C4-2B (cell line): ENCODE measurements around the gene IFITM5.

Experiments
- H3K27ac ChIP-seq: fragments of 450-650 bp; 2 replicates; pipeline ENCODE4 v1.5.1; 2017
- ZFX ChIP-seq: fragments of 450-650 bp; IDR thresholded peaks from 2 replicates; pipeline ENCODE4 v1.6.1; 2017
- TF ChIP-seq, protein P1 (sequence below): fragments of 450-650 bp; conservative IDR thresholded peaks from 2 replicates; pipeline ENCODE4 v1.5.1; 2017; ENCODE audit warnings: mild to moderate bottlenecking

Gene IFITM5

DNA sequence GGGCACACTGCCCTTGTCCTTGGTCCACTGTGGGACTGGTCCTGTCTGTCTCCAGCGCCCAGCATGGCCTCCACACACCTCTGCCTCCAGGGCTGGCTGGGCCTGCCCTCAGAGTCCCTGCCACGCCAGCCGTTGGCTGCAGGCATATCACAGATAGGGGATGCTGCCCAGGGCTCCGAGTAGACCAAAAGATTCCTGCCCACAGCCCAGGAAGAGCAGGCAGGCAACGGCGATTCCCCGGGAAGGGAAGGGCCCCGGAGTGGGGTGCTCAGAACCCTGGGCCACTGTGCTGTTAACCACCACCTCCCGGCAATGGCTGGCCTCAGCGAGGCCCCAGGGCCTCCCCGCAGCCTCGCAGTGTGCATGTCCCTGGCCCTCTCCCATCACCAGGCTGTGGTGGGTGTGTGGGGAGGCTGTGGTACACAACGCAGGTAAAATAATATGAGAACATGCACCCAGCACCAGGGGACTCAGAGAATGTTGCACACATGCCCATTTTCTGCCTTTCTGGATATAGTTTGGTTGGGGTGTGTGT is 2.2 kb downstream of the IFITM5 start:
- TF ChIP-seq ZFX, result no peak
- TF ChIP-seq, protein P1, sequence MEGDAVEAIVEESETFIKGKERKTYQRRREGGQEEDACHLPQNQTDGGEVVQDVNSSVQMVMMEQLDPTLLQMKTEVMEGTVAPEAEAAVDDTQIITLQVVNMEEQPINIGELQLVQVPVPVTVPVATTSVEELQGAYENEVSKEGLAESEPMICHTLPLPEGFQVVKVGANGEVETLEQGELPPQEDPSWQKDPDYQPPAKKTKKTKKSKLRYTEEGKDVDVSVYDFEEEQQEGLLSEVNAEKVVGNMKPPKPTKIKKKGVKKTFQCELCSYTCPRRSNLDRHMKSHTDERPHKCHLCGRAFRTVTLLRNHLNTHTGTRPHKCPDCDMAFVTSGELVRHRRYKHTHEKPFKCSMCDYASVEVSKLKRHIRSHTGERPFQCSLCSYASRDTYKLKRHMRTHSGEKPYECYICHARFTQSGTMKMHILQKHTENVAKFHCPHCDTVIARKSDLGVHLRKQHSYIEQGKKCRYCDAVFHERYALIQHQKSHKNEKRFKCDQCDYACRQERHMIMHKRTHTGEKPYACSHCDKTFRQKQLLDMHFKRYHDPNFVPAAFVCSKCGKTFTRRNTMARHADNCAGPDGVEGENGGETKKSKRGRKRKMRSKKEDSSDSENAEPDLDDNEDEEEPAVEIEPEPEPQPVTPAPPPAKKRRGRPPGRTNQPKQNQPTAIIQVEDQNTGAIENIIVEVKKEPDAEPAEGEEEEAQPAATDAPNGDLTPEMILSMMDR, result no peak
- H3K27ac ChIP-seq, result no peak overlapping the region

DNA sequence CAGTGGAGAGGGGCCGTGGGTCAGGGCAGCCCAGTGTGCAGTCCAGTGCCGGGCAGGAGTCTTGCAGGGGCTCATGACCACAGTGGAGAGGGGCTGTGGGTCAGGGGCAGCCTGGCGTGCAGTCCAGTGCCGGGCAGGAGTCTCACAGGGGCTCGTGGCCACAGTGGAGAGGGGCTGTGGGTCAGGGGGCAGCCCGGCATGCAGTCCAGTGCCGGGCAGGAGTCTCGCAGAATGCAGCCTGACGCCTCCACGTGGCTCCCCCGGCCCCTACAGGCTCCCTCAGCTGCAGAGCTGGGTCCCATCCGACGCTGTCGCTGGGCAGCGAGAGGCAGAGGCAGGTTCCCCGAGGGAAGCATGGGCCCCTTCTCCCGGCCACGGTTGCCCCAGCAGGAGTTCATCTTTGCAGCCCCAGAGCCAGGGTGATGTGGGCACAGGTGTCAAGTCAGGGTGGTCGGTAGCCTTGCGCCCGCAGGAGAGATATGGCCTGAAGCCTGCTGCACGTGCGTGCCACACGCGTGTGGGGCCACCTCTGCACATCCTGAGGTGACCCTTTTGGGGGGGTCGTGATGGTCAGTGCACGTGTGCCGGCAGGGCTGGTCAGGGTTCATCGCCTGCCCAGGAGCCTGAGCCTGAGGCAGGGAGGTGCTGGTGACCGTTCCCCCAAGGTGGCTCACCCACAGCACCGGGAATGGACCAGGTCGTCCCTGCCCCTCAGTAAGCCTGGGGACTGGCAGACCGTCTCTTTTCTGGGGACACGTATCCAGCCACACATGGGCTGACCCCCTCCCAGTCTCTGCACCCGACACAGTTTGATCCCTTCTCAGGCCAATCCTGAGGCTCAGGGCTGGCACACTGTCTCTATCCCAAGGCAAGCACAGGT is 2.9 kb downstream of the IFITM5 start:
- TF ChIP-seq, protein P1, result no peak
- TF ChIP-seq ZFX, result no peak

DNA sequence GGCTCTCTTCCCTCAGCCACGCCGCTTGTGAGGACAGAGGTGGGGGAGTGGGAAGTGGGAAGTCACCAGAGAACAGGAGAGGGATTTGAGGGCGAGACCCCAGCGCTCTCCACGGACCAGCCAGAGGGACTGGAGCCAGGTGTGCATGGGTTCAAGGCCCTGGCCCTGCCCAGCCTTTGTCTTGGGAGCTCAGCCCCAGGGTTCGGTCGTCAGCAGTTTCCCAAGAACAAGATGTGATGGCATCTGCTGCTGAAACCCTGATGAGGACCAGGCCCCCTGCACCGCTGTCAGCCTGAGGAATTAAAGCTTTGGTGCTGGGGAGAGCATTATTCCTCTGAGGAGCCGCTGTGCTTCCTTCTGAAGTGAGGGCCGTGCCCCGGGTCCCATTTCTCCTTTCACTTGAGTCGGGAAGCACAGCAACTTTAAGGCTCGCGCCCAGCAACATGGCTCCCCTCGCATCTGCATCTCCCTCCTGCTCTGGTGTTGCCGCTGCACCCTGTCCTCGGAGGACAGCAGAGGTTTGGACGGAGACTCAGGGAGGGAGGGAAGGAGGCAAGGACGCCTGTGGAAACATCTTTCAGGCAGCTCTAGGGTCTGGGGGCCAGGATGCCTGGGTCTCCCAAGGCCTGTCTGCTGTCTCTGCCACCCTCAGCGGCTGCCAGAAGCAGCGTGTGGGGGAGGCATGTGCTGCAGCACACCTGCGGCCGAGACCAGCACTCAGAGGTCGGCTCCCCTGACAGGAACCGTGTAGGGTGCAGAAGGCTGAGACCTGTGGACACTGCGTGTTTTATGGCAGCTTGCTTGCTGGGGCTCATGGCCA is 3.8 kb downstream of the IFITM5 start:
- no peak for TF ChIP-seq ZFX
- TF ChIP-seq, protein P1, result no peak
- no peak overlapping the region for H3K27ac ChIP-seq

More for the DNA sequence above, 2.9 kb downstream of the IFITM5 start:
- H3K27ac ChIP-seq, result no peak overlapping the region

DNA sequence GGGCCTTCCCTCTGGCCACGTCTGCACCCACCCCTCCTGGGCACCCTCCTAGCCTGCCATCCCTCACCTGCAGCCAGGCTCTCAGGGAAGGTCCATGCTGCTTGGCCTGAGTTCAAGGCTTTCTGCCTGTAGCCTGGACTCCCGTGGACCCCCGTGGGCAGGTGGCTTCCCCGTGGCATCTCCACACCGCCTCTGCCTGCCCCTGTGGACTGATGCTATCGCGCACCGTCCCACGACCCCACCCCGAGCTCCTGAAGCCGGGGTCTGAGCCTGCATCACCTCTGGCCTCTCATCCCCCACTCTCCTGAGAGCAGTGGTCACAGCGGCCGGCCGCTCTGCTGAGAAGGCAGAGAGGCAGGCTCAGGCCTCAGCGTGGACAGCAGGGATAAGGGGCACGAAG is 4.5 kb downstream of the IFITM5 start:
- TF ChIP-seq ZFX, result no peak
- TF ChIP-seq, protein P1, result no peak
- H3K27ac ChIP-seq, result no peak overlapping the region

DNA sequence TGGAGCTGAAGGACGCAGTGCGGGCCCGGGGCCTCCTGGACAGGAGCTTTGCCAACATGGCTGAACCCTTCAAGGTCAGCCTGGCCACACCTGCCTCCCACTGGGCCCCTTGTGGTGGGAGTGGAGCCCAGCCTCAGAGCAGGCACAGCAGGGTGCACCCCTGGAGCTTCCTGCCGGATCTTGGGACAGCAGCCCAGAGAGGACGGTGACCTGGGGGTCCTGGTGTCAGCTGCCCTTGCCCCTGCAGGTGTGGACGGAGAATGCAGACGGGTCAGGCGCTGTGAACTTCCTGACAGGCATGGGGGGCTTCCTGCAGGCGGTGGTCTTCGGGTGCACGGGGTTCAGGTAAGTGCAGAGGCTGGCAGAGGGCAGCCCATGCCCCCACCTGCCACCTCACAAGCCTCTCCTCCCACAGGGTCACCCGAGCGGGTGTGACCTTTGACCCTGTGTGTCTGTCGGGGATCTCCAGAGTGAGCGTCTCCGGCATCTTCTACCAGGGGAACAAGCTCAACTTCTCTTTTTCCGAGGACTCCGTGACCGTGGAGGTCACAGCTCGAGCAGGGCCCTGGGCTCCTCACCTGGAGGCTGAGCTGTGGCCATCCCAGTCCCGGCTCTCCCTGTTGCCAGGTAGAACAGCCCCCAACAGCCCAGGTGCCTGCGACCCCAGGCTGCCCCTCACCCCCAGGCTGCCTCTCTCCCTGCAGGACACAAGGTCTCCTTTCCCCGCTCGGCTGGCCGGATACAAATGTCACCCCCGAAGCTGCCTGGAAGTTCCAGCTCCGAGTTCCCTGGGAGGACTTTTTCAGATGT is 5.3 kb downstream of the IFITM5 start:
- TF ChIP-seq, protein P1, result no peak
- no peak for TF ChIP-seq ZFX
- no peak overlapping the region for H3K27ac ChIP-seq

DNA sequence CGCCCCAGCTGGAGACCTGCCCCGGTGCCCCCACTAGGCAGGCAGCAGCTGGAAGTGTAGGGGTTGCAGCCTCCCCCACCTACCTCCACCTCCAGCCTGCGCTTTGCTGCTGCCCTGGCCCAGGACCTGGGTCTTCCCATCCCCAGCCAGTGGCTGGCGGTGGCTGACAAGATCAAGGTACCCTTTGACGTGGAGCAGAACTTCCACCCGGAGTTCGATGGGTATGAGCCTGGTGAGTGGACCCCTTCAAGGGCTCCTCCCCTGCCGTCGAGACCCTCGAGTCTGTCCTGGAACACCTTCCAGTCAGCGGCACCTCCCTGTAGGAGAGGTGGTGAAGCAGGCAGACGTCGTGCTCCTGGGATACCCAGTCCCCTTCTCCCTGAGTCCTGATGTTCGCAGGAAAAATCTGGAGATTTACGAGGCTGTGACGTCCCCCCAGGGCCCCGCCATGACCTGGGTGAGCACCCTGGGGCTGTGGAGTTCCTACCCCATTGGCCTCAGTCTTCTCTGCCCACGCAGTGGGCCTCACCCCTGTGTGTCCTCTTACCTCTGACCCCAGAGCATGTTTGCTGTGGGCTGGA is 6.0 kb downstream of the IFITM5 start:
- no peak for TF ChIP-seq ZFX
- TF ChIP-seq, protein P1, result no peak
- H3K27ac ChIP-seq, result no peak overlapping the region
